Adrenal gland (tissue), 5 donors: ENCODE measurements around the gene NUDT2.

Experiments used
- CTCF ChIP-seq, 6 experiments: fragments of 450-650 bp in 4 of 6; fragments of 200-600 bp in 2 of 6; sonication (generic) in 1 of 6; IDR thresholded peaks; 1 replicate in 5 of 6; 2 replicates in 1 of 6; pipeline versions ENCODE4 v1.5.1 to v1.8.0; 2016 to 2021; ENCODE audit warnings: antibody characterized with exemption in 6 of 6, mild to moderate bottlenecking in 2 of 6, moderate library complexity in 1 of 6
- POLR2A ChIP-seq, 2 donors: fragments of 450-650 bp; IDR thresholded peaks; one replicate each; pipeline ENCODE4 v1.6.1; 2017; ENCODE audit warnings: antibody characterized with exemption in 2 of 2, mild to moderate bottlenecking in 2 of 2, moderate library complexity in 1 of 2
- donor health status: DM: no; HTN: no; CAD: no.

- TF ChIP-seq POLR2A (IDR thresholded peaks at IDR 0.05) (no peak), CTCF (IDR thresholded peaks at IDR 0.05) (no peak)
These were observed 41.1 kb downstream of the NUDT2 start for GRCh38 chr9:34370335-34370969.
